GM12873 (cell line): ENCODE results near the gene PAPLN.

Experiments
- TF ChIP-seq, protein P1 (sequence below): IDR thresholded peaks from 2 replicates; pipeline ENCODE4 v1.5.1; 2012; ENCODE audit warnings: low read depth, mild to moderate bottlenecking, moderate library complexity, low read length, control low read depth; ENCODE audit not compliant: insufficient read depth; ENCODE audit errors: missing control alignments

The PAPLN gene

DNA sequence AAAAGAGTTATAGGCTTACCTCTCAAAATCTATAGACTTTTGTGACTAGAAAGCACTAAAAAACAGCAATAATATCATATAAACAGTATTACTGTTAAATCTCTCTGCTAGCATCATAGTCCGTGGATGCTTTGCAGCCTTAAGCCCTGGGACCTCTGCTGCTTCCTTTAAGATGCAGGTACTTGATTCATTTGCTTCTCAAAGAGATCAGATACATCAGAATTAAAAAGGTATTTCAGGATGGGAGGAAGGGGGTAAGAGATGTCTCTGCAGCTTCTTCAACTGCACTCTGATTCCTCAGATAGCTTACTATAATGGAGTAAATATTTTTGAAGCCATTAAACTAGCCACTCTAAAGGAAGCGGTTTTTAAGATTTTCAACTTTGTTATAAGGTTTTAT lies 49.3 kb downstream of the PAPLN start:
- TF ChIP-seq, protein P1, sequence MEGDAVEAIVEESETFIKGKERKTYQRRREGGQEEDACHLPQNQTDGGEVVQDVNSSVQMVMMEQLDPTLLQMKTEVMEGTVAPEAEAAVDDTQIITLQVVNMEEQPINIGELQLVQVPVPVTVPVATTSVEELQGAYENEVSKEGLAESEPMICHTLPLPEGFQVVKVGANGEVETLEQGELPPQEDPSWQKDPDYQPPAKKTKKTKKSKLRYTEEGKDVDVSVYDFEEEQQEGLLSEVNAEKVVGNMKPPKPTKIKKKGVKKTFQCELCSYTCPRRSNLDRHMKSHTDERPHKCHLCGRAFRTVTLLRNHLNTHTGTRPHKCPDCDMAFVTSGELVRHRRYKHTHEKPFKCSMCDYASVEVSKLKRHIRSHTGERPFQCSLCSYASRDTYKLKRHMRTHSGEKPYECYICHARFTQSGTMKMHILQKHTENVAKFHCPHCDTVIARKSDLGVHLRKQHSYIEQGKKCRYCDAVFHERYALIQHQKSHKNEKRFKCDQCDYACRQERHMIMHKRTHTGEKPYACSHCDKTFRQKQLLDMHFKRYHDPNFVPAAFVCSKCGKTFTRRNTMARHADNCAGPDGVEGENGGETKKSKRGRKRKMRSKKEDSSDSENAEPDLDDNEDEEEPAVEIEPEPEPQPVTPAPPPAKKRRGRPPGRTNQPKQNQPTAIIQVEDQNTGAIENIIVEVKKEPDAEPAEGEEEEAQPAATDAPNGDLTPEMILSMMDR, result no peak

DNA sequence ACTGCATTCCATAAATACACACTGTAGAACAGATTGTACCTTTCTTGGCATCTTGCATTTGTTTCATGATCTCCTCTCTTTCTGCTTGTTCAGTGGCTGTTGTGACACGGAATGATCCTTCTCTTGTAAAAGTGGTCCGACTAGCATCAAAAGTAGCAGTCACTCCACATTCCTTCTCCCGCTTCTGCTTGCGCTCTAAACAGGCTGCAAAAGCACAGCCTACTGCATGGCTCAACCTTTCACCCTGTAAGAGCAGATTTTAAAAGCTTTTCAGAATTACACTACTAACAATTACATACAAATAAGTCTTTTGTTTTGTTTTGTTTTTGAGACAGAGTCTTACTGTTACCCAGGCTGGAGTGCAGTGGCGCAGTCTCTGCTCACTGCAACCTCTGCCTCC lies 49.8 kb downstream of the PAPLN start:
- TF ChIP-seq, protein P1, result no peak

DNA sequence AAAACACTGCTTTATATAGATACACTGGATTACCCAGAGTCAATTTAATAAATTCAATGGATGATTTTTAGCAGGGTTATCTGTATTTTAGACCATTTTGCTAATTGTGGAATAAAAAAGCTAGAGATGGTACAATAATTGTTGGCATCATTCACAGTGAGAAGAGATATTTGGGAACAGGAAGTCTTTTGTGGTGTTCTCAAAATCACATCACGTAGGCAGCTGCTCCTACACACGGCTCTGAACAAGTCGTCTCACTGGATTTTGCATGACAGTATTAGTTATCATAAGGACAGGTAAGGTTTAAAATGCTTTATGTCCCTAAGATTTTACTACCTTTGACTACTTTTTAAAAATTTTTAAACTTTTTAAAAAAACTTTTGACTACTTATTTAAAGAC lies 52.0 kb downstream of the PAPLN start:
- TF ChIP-seq, protein P1, result no peak

DNA sequence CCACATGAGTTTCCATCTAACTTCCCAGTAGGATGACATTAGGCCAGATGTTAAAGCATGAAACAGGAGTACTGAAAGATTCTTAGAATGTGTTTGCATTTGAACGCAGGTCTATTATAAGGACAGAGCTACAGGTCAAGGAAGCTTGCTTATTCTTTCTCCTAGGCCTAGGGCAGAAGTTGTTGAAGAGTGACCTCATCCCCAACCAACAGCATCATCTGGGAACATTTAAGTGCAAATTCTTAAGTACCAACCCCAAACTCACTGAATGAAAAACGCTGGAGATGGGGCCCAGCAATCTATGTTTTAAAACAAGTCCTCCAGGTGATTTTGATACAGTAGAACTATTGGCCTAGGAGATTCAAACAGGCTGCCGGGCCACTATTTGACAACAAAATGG lies 52.4 kb downstream of the PAPLN start:
- TF ChIP-seq, protein P1, result no peak

DNA sequence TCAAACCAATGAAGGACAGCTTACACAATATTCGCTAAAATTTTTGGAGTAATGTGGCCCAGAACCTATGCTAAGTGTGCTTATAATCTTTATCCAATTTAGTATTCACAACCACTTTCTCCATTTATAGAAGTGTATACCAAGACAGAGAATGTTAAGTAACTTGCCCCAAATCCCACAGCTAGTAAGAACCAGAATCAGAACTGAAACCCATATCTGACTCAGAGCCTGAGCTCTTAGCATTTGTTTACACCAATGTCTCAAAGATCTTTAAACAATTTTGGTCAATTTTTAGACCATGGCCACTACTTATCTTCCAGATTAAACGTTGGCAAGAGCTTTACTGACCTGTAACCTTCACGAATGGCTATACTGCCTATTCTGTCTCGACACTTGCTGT lies 53.0 kb downstream of the PAPLN start:
- TF ChIP-seq, protein P1, result no peak

DNA sequence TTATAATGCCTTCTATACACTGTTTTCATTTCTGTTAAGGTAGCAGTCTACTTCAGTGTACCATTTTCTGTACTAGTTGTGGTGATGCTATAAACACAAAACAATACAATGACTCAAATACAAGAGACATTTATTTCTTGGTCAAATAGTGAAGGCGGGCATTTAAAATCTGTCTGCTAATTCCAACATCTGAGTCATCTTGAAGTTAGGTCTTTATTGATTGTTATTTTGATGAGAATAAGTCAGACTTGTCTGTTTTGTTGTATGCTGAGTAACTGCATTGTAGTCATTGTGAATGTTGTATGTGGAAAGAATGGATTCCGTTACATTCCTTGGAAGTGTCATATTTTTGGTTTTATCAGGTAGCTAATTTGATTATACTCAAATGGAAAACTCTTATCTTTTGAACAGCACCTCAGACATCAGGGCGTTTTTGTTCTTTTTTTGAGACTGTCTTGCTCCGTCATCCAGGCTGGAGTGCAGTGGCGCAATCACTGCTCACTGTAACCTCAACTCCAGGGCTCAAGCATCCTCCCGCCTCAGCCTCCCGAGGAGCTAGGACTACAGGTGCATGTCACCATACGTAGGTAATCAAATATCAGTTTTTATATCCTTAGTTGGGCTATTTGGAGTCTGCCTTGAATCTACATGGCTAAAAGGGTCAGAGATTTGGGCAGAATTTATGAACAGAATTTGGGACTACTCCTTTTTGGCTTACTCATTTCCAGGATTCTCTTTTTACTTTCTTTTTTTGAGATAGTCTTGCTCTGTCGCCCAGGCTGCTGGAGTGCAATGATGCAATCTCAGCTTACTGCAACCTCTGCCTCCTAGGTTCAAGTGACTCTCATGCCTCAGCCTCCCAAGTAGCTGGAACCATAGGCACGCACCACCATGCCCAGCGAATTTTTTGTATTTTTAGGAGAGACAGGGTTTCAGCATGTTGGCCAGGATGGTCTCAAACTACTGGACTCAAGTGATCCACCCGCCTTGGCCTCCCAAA lies 56.8 kb downstream of the PAPLN start:
- TF ChIP-seq, protein P1, result no peak

DNA sequence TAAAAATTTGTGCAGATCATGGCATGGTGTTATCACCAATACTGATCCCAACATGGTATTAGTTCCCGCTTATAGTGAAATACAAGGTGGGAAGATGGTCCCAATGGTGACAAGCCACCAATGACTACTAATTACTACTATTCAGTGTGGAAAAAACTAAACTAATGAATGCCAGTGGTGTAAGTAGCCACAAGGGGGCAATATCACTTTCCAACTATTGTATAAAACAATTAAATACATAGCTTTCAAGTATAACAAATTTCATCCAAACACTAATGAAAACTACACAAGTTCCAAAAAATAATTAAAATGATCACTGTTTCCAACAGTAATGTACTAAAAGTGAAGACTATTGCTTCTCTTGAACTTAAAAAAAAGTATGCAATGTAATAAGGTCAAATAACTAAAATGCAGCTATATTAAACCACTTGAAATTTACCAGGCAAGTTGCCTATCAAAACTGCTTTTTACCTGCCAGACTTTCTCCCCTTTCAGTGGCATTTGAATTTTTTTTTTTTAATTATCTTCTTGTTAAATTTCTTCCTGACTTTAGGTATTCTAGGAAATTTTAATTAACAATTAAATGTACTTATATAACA lies 58.0 kb downstream of the PAPLN start:
- TF ChIP-seq, protein P1, result peak; percentile 54
